ENCODE data around the gene IRS4.

- no peak for TF ChIP-seq CTCF (IDR thresholded peaks at IDR 0.05)
- no peak for TF ChIP-seq POLR2AphosphoS5 (IDR thresholded peaks at IDR 0.05)
- no peak for TF ChIP-seq POLR2A (IDR thresholded peaks at IDR 0.05)
These were observed 4.0 kb upstream of the IRS4 start for GRCh38 chrX:108740299-108740774.

All from breast epithelium (tissue), 3 donors.